ENCODE data around the gene CIB2. TPM values are rescaled to one million over a fixed set of nuclear protein-coding genes. Genes with fewer than 3 reads are reported as not detected.

The CIB2 gene
- total RNA-seq, 6 donors from 2014 or later, result 0.77 to 5.2 (median 1.2) TPM; not detected in 1

DNA sequence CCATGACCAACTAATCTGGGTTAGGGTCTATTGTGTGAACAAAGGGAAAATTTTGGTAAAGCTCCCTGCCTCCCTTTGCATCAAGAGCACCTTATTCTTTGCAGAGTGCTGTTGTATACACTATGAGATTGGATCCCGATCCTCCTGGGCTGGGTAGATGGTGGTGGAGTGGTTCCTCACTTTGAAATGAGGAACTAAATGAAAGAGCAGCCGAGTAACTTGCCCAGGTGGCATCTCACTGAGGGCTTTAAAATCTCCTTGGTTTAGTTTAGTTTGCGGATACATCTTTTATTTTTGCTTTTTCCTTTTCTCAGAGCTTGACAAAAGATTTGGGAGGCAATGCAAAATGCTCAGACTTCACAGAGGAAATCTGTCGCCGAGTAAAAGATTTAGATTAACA is 37.4 kb upstream of the CIB2 start:
- H3K27ac ChIP-seq, result no peak overlapping the region
- no peaks in the 10 kb centered on the region for H3K4me1 ChIP-seq
- no peak for TF ChIP-seq EP300 (IDR thresholded peaks at IDR 0.05)
- TF ChIP-seq POLR2AphosphoS5 (IDR thresholded peaks at IDR 0.05), result no peak
- H3K4me3 ChIP-seq, result no peak overlapping the region
- peaks cover 17 to 89% (median 71%) of the 10 kb centered on the region in 4 donors for H3K36me3 ChIP-seq
- WGBS, 2 donors, result 79 to 85% methylated on average over 5 of the region's 5 CpGs
- ATAC-seq (ENCODE audit: low FRiP score in 2 of 2), result no peak
- no peak for DNase-seq
- no peaks in the 10 kb centered on the region for H3K27me3 ChIP-seq
- H3K9me3 ChIP-seq, result no peaks in the 10 kb centered on the region

GRCh38 chr15:78167227-78167888 is 36.1 kb upstream of the CIB2 start:
- H3K27ac ChIP-seq, result no peak overlapping the region
- 89 to 90% methylated on average over 10 of the region's 10 CpGs for WGBS, 2 donors
- H3K36me3 ChIP-seq, result peaks cover 17 to 96% (median 73%) of the 10 kb centered on the region in 4 donors
- H3K4me3 ChIP-seq, result no peak overlapping the region
- H3K4me1 ChIP-seq, result no peaks in the 10 kb centered on the region
- no peak for ATAC-seq (ENCODE audit: low FRiP score in 2 of 2)
- DNase-seq, result no peak
- no peaks in the 10 kb centered on the region for H3K9me3 ChIP-seq
- TF ChIP-seq, protein P1, sequence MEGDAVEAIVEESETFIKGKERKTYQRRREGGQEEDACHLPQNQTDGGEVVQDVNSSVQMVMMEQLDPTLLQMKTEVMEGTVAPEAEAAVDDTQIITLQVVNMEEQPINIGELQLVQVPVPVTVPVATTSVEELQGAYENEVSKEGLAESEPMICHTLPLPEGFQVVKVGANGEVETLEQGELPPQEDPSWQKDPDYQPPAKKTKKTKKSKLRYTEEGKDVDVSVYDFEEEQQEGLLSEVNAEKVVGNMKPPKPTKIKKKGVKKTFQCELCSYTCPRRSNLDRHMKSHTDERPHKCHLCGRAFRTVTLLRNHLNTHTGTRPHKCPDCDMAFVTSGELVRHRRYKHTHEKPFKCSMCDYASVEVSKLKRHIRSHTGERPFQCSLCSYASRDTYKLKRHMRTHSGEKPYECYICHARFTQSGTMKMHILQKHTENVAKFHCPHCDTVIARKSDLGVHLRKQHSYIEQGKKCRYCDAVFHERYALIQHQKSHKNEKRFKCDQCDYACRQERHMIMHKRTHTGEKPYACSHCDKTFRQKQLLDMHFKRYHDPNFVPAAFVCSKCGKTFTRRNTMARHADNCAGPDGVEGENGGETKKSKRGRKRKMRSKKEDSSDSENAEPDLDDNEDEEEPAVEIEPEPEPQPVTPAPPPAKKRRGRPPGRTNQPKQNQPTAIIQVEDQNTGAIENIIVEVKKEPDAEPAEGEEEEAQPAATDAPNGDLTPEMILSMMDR (IDR thresholded peaks at IDR 0.05), result no peak
- TF ChIP-seq EP300 (IDR thresholded peaks at IDR 0.05) (no peak), POLR2AphosphoS5 (IDR thresholded peaks at IDR 0.05) (no peak), POLR2A (IDR thresholded peaks at IDR 0.05) (no peak)
- no peaks in the 10 kb centered on the region for H3K27me3 ChIP-seq

DNA sequence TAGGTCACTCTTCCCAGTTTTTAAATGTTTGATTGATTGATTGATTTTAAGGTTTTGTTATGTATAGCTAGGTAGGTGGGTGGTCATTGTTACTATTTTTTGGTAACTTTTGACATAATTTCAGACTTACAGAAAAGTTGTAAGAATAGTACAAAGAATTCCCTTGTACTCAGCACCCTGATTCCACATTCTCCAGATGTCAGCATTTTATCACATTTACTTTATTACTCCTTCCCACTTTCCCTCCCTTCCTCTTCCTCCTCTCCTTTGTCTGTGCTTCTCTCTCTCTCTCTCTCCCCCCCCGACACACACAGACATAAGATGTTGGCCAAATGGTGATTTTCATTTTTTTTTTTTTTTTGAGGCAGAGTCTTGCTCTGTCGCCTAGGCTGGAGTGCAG is 32.8 kb upstream of the CIB2 start:
- no peak overlapping the region for H3K27ac ChIP-seq
- ATAC-seq (ENCODE audit: low FRiP score in 2 of 2), result no peak
- DNase-seq, result no peak
- WGBS, 2 donors, result 94 to 96% methylated on average over 2 of the region's 2 CpGs
- no peaks in the 10 kb centered on the region for H3K9me3 ChIP-seq
- no peaks in the 10 kb centered on the region for H3K4me1 ChIP-seq
- peaks cover 18 to 98% (median 79%) of the 10 kb centered on the region in 4 donors for H3K36me3 ChIP-seq
- TF ChIP-seq POLR2AphosphoS5 (IDR thresholded peaks at IDR 0.05), result no peak
- TF ChIP-seq, protein P1 (IDR thresholded peaks at IDR 0.05), result no peak
- no peak for TF ChIP-seq EP300 (IDR thresholded peaks at IDR 0.05)
- no peak for TF ChIP-seq POLR2A (IDR thresholded peaks at IDR 0.05)
- no peak overlapping the region for H3K4me3 ChIP-seq
- H3K27me3 ChIP-seq, result no peaks in the 10 kb centered on the region

DNA sequence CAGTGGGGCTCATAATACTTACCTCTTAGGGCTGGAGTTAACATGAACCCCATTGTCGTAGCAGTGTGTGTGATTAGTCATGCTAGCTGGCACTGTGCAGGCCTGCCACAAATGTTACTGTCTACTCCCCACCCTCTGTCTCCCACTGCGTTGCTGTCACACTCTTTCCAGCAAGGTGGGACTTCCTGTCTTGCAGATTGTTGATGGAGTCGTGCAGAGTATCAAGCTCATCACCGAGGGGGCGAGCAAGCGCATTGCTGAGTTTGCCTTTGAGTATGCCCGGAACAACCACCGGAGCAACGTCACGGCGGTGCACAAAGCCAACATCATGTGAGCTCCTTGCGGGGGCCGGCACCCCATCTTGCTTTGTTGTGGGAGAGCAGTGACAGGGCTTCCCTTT is 30.8 kb upstream of the CIB2 start:
- DNase-seq, result peak in 1 of 2 donors; percentile 16

DNA sequence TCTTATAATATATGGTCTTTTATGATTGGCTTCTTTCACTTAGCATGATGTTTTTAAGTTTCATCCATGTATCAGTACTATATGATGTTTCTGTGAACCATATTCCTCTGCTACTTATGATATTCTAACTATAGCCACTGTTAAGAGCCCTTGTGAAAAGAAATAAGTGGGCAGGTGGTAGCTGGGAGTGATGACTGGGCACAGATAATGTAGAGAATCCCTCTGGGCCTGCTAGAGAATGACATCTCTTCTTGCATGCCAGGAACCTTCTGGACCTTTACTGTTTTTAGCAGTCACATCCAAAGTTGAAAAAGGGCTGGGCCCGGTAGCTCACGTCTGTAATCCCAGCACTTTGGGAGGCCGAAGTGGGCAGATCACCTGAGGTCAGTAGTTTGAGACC is 28.1 kb upstream of the CIB2 start:
- H3K27me3 ChIP-seq, result no peaks in the 10 kb centered on the region
- TF ChIP-seq EP300 (IDR thresholded peaks at IDR 0.05), result no peak
- no peak for TF ChIP-seq POLR2AphosphoS5 (IDR thresholded peaks at IDR 0.05)
- TF ChIP-seq, protein P1 (IDR thresholded peaks at IDR 0.05), result no peak
- no peak for TF ChIP-seq POLR2A (IDR thresholded peaks at IDR 0.05)
- H3K4me3 ChIP-seq, result no peak overlapping the region
- no peak overlapping the region for H3K27ac ChIP-seq
- peaks cover 10 to 15% (median 13%) of the 10 kb centered on the region in 4 donors for H3K4me1 ChIP-seq
- DNase-seq, result no peak
- 97 to 100% methylated on average over 3 of the region's 3 CpGs for WGBS, 2 donors
- no peaks in the 10 kb centered on the region for H3K9me3 ChIP-seq
- no peak for ATAC-seq (ENCODE audit: low FRiP score in 2 of 2)
- H3K36me3 ChIP-seq, result peaks cover 14 to 77% (median 49%) of the 10 kb centered on the region in 4 donors

More for the DNA sequence above, 30.8 kb upstream of the CIB2 start:
- no peak for ATAC-seq (ENCODE audit: low FRiP score in 2 of 2)
- no peak for TF ChIP-seq POLR2A (IDR thresholded peaks at IDR 0.05)
- TF ChIP-seq POLR2AphosphoS5 (IDR thresholded peaks at IDR 0.05), result no peak
- TF ChIP-seq EP300 (IDR thresholded peaks at IDR 0.05), result no peak
- TF ChIP-seq, protein P1 (IDR thresholded peaks at IDR 0.05), result no peak
- H3K9me3 ChIP-seq, result no peaks in the 10 kb centered on the region
- no peaks in the 10 kb centered on the region for H3K4me1 ChIP-seq
- H3K27ac ChIP-seq, result no peak overlapping the region
- no peak overlapping the region for H3K4me3 ChIP-seq
- 95 to 96% methylated on average over 13 of the region's 13 CpGs for WGBS, 2 donors
- H3K36me3 ChIP-seq, result peaks cover 18 to 96% (median 72%) of the 10 kb centered on the region in 4 donors
- H3K27me3 ChIP-seq, result no peaks in the 10 kb centered on the region

Data from upper lobe of left lung (tissue), 6 donors.